ENCODE data around the gene ADCY1.

Gene ADCY1

DNA sequence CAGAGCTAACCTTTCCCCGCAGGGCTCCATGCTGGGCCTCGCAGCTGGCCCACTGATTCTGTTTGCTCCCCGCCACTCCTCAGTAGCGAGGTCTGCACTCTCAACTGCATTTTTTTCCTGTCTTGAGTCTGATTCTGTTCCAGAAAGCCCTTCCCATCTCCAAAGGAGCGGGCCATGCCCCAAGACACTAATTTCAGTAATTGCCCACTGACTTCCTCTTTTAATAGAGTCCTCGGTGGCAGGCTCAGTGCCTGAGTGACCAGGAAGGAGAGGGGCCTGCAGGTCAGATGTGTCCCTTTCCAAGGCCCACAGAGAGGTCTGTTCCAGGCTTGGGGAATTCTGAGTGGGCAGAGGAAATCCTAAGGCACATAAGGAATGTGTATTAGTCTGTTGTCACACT, 77.4 kb downstream of the ADCY1 start:
- no peak for DNase-seq (ENCODE audit: low read depth)

GRCh38 chr7:45652630-45653029, 78.5 kb downstream of the ADCY1 start:
- no peak for DNase-seq (ENCODE audit: low read depth)

GRCh38 chr7:45653209-45653907, 79.2 kb downstream of the ADCY1 start:
- no peak for DNase-seq (ENCODE audit: low read depth)

- no peak for DNase-seq (ENCODE audit: low read depth)
Measured at GRCh38 chr7:45654341-45654740, 80.2 kb downstream of the ADCY1 start.

DNA sequence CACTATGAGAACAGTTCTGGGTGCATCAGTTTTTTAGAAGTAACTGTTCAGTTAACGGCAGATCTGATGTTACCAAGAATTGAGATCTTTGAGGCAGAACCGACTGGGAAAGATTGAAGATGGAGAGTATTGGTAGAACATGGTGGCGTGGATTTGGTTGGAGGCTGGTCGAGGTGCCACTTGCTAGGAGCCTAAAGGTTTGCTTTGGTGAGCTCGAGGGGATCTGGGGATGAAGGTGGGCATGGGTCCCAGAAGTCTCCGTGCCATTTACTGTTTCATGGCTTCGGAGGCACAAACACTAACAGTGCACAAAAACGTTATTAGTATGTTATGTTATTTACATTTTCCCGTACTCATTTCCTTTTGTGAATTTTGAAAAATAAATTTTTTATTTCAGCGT, 81.4 kb downstream of the ADCY1 start:
- no peak for DNase-seq (ENCODE audit: low read depth)

GRCh38 chr7:45656431-45656830, 82.3 kb downstream of the ADCY1 start:
- no peak for DNase-seq (ENCODE audit: low read depth)

DNA sequence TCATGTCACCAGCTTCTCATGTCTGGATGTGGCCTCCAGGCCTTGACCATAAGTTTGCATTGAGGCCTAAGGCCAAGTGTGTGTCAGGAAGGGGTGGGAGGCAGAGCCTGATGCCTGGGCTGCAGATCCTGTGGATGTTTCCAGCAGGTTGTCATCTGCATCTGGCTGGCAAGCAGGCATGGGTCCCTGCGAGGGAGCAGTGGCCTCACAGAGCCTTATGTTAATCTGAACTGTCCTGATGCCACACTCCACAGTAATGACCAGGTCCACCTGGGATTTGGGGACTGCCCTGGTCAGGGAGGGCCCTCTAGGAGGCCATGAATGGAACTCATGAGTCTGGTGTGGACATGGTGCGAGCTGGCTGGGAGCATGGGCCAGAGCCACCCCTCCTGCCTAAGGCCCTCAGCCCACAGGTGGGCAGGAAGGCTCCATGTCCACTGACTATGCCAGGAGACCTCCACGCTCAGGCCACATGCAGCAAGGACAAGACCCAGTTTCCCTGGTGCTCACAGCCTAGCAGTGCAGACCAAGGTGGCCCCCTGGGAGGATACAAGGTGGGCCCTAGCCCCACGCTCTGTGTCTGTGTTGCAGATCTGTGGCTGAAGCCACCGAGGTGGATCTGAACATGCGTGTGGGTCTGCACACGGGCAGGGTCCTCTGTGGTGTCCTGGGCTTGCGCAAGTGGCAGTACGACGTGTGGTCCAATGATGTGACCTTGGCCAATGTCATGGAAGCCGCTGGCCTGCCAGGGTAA, 83.1 kb downstream of the ADCY1 start:
- DNase-seq (ENCODE audit: low read depth), result no peak

DNA sequence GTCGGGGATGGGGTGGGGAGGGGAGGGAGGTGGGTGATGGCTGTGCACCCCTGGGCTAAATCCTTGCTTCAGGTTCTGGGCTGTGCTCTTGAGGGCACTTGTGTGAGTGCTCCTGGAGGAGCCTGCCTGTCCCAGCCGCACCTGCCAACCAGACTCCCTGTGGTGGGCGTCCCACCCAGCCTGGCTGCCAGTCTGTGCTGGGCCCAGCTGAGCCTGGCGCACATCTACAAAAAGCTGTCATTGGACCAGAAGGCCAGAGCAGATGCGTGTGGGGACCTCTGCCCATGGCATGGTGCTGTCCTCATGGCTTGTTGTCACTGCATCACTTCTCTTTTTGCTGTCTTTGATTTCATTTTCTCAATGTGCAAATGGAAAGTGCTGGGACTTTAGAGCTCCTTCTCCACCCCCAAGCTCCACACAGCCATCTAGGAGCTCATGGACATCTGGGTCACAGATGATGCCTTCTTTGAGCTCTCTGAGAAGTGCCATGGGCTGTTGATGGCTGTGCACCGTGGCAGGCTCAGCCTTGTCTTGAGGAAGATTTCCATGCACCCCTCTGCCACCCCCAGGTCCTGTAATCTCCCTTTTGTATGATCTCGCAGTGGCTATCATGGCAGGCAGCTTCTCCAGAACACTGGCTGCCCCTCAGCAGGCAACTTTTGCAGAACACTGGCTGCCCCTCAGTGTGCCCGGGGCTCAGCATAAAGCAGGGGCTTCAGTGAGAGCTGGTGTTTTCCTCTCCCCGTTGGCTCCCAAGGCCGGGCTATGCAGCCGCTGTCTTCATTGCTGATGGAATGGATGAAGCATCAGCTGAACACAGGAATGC, 83.9 kb downstream of the ADCY1 start:
- no peak for DNase-seq (ENCODE audit: low read depth)

GRCh38 chr7:45658716-45659495, 84.7 kb downstream of the ADCY1 start:
- DNase-seq (ENCODE audit: low read depth), result no peak

DNA sequence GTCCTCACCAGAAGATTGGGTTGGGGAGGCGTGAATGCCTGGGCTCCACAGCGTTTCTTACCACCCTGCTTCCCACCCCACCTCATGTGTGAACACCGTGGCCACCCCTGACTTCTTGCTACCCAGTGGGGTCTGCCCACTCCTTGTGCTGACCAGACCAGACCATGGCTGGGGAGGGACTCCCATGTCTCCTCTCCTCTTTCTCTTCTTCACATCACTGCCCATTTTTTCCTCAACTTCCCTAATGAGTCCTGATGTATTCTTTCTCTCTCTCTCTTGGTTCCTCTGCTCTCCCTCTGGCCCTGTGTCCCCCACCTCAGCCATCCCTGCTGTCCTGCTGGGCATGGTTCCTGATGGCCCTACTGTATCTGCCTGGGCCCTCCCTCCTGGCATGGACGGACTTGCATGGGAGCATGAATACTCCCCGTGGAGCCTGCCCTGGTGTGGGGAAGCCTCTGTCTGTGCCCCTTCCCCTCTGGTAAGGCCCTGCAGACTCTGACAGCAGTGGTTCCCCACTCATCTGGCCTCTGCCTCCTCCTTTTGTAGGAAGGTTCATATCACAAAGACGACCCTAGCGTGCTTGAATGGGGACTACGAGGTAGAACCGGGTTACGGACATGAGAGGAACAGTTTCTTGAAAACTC, 85.5 kb downstream of the ADCY1 start:
- no peak for DNase-seq (ENCODE audit: low read depth)

DNA sequence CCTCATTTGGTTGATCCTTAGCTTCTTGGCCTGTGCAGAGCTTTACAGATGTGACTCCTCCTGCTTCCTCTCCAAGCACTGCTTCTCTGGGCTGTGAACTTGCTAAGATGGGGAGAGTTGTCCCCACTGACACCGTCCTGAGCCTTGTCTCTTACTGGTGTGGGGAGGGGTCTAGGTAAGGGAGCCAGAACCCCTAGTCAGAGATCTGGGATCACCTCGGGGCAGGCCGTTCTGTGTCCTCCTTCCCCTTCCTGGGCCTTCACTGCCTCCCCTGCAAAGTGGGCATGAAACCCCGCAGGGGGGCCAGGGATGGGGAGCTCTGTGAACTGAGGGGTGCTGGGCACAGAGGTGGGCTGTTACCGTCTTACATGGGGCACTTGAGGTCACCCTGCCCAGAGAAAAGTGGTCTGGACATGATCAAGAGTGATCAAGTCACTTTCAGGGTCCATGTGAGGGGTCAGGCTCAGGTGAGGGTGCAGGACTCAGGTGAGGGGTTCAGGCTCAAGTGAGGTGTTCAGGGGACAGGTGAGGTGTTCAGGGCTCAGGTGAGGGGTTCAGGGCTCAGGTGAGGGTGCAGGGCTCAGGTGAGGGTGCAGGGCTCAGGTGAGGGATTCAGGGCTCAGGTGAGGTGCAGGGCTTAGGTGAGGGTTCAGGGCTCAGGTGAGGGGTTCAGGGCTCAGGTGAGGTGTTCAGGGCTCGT, 86.2 kb downstream of the ADCY1 start:
- DNase-seq (ENCODE audit: low read depth), result no peak

DNA sequence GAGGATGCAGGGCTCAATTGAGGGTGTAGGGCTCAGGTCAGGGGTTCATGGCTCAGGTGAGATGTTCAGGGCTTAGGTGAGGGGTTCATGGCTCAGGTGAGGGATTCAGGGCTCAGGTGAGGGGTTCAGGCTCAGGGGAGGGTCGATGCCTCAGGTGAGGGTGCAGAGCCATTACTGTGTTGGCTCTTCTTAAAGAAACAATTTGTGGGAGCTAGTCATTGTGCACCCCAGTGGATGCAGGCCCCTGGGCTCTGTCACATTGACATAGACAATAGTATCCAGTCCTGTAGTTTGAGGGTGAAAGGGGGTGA, 86.7 kb downstream of the ADCY1 start:
- no peak for DNase-seq (ENCODE audit: low read depth)

DNA sequence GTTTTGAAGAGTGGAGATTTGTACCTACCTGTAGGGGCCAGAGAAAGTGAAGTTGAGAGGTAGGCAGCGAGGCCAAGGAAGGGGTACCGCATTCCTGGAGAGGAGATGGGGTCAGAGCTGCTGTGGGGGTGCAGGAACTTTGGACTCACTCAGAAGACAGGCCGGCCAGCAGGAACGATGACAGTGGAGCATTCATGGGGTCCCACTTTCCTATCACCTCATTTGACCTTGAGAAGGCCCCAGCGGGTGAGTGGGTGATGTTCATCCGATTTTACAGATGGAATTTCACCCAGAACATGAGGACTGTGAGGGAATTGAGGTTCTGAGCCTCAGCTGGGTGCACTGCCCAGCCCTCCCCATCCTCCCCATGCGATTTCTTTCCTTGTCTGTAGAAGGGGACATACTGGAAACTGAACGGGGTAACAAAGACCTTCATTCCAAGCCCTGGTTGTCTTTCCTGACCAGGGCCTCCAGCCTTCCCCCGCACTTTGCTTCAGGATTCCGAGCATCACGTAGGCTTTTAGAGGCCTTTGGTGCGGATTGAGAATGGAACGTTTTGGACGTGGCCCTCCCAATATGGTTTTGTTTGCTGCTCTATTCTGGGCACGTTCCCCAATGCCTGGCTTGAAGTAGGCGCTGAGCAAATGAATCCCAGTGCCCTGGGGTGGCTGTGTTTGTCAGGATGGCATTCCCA, 87.3 kb downstream of the ADCY1 start:
- DNase-seq (ENCODE audit: low read depth), result no peak

DNA sequence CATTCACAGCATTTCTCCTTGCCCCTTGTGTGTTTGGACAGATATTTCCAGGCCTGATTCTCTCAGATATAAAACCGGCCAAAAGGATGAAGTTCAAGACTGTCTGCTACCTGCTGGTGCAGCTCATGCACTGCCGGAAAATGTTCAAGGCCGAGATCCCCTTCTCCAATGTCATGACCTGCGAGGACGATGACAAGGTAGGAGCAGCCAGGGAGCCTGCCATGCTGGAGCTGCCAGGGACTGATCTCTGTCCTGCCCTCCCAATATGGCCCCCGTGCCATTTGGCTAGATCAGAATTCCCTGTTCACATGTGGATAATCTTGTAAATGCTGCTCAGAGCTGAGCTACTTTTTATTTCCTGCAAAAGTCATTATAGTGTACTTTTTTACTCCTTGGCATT, 87.8 kb downstream of the ADCY1 start:
- no peak for DNase-seq (ENCODE audit: low read depth)

DNA sequence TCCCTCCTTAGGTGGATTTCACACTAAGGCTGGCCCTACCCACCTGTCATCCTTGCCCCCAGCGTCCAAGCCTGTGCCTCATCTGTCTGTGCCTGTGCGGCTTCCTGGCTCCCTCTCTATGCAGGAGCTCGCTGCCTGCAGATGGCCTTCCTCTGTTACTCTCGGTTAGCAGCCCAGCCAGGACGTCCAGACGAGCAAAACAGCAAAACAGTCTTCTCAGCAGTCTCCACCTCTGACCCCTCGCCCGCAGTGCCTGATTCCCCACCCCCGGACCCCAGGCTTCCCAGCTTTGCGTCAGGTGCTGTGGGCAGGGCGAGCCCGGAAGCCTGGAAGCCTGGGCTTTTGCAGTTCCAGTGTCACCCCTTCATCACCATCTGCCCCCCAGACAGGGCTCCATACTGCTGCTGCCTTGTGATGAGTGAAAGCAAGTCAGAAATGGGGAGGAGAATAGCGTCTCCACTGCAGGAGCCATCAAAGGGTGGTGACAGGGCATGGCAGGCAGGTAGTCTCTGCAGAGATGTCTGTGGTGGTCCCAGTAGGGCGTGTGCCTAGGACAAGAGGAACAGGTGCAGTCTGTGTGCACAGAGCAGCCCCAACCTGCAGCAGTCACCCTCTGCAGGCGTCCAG, 88.5 kb downstream of the ADCY1 start:
- DNase-seq (ENCODE audit: low read depth), result no peak

- no peak for DNase-seq (ENCODE audit: low read depth)
Measured at GRCh38 chr7:45663167-45663921, 89.2 kb downstream of the ADCY1 start.

DNA sequence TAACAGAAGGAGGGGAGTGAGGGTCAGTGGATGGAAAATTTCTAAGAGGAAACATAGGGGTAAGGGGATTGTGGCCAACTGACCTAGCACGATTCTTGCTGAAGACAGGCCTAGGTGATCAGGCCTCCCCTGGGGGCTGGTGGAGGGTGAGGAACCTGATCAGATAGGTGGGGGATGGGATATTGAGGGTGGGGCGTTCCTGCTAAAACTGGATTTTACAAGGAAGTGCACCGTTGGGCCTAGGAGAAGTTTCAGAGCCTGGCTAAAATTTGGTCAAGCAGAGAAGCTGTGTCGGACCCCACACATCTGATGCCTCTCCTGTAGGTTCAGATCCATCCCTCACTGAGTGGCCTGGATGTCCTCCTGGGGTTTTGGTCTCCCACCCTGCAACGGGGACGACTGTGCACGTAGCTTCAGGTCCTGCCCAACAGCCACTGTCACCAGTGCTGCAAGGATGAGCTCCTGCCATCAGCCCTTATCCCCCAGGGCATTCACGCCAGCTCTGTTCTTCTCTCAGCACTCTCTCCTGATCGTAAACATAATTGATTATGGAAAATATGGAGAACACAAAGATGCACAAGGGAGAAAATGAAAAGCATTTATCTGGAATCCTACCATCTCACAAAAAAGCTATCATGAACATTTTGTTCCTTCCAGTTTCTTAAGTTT, 89.9 kb downstream of the ADCY1 start:
- no peak for DNase-seq (ENCODE audit: low read depth)

GRCh38 chr7:45665172-45665571, 91.0 kb downstream of the ADCY1 start:
- DNase-seq (ENCODE audit: low read depth), result no peak

- DNase-seq (ENCODE audit: low read depth), result no peak
Measured at GRCh38 chr7:45670227-45670626, 96.1 kb downstream of the ADCY1 start.

Data from stimulated activated CD8-positive, alpha-beta memory T cell treated with anti-CD3 and anti-CD28 coated beads, Interleukin-7, amount 100 ng/mL, for 24 hours (primary cell).